ENCODE measurements around the gene EPN1. TPM values are rescaled to one million over a fixed set of nuclear protein-coding genes. Genes with fewer than 3 reads are reported as not detected.
"Not testable (repeated sequence)": the region's sequence is repeated elsewhere in the genome, so short reads cannot be mapped to it uniquely, and the experiment has no call there.

The EPN1 gene
- polyA plus RNA-seq, 1 donor (not counting 4 experiments of a cell fraction or from before 2014, with no cell fraction given) = 23.3 TPM

DNA sequence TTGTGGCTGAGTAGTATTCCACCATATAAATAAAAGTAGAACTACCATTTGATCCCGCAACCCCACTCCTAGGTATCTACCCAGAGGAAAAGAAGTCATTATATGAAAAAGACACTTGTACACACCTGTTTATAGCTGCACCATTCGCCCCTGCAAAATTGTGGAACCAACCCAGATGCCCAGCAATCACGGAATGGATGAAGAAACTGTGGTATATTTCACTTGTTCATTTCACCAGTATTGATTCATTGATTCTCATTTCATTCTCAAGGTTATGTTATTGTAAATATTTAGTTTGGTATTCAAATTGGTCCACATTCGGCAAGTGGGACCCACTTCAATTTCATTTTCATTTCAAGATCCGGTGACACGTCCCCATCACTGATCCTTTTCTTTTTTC is 75.7 kb downstream of the EPN1 start:
- Histone ChIP-seq H3K4me3 (ENCODE audit: control insufficient read depth in 2 of 3, extremely low read depth in 1 of 3, insufficient read depth in 2 of 3, low read depth in 1 of 3, low read length in 3 of 3) (no peak overlapping the region), H3K4me1 (ENCODE audit: control insufficient read depth, extremely low read depth, insufficient read depth, low read length) (no peaks in the 10 kb centered on the region), H3K79me2 (ENCODE audit: control insufficient read depth, insufficient read depth, low read length) (no peaks in the 10 kb centered on the region), H2AFZ (ENCODE audit: control insufficient read depth, low read length) (no peak overlapping the region), H3K9ac (ENCODE audit: control insufficient read depth, extremely low read depth, insufficient read depth, low read length) (no peak overlapping the region), H3K27ac (ENCODE audit: control insufficient read depth, insufficient read depth, low read length) (no peak overlapping the region), H3K9me3 (ENCODE audit: control insufficient read depth, low read depth, low read length) (peaks cover 2% of the 10 kb centered on the region), H3K9me1 (ENCODE audit: control insufficient read depth, extremely low read depth, insufficient read depth, low read length) (no peaks in the 10 kb centered on the region), H3K4me2 (ENCODE audit: control insufficient read depth, extremely low read depth, insufficient read depth, low read depth, low read length) (no peak overlapping the region), H3K27me3 (ENCODE audit: control insufficient read depth, extremely low read depth, insufficient read depth, low read length) (no peaks in the 10 kb centered on the region), H3K36me3 (ENCODE audit: control insufficient read depth in 2 of 2, extremely low read depth in 1 of 2, insufficient read depth in 2 of 2, low read length in 2 of 2) (no peaks in the 10 kb centered on the region), H4K20me1 (ENCODE audit: control insufficient read depth, extremely low read depth, insufficient read depth, low read length) (no peaks in the 10 kb centered on the region)
- TF ChIP-seq CTCF (optimal IDR thresholded peaks at IDR 0.05 in 1 of 3, IDR thresholded peaks at IDR 0.05 in 1 of 3, conservative IDR thresholded peaks at IDR 0.05 in 1 of 3; ENCODE audit: extremely low read depth in 1 of 3, insufficient read depth in 2 of 3, low read length in 3 of 3) = no peak
- FAIRE-seq (no peak), DNase-seq (ENCODE audit: low read depth, low spot score) (no peak)
- dilution Hi-C loops (cut with MboI; ENCODE audit: extremely low pct_ligation_motif_present, low sequenced_read_pairs) = no loop called here

GRCh38 chr19:55753401-55753800 is 78.4 kb downstream of the EPN1 start:
- Histone ChIP-seq H3K9me1 (ENCODE audit: control insufficient read depth, extremely low read depth, insufficient read depth, low read length) (no peaks in the 10 kb centered on the region), H3K79me2 (ENCODE audit: control insufficient read depth, insufficient read depth, low read length) (no peaks in the 10 kb centered on the region), H3K4me3 (ENCODE audit: control insufficient read depth in 2 of 3, extremely low read depth in 1 of 3, insufficient read depth in 2 of 3, low read depth in 1 of 3, low read length in 3 of 3) (no peak overlapping the region), H3K4me1 (ENCODE audit: control insufficient read depth, extremely low read depth, insufficient read depth, low read length) (no peaks in the 10 kb centered on the region), H3K27me3 (ENCODE audit: control insufficient read depth, extremely low read depth, insufficient read depth, low read length) (no peaks in the 10 kb centered on the region), H3K9me3 (ENCODE audit: control insufficient read depth, low read depth, low read length) (no peaks in the 10 kb centered on the region), H2AFZ (ENCODE audit: control insufficient read depth, low read length) (no peak overlapping the region), H3K9ac (ENCODE audit: control insufficient read depth, extremely low read depth, insufficient read depth, low read length) (no peak overlapping the region), H3K4me2 (ENCODE audit: control insufficient read depth, extremely low read depth, insufficient read depth, low read depth, low read length) (no peak overlapping the region), H4K20me1 (ENCODE audit: control insufficient read depth, extremely low read depth, insufficient read depth, low read length) (no peaks in the 10 kb centered on the region), H3K36me3 (ENCODE audit: control insufficient read depth in 2 of 2, extremely low read depth in 1 of 2, insufficient read depth in 2 of 2, low read length in 2 of 2) (no peaks in the 10 kb centered on the region), H3K27ac (ENCODE audit: control insufficient read depth, insufficient read depth, low read length) (no peak overlapping the region)
- FAIRE-seq (no peak), DNase-seq (ENCODE audit: low read depth, low spot score) (no peak)
- TF ChIP-seq EZH2 (IDR thresholded peaks at IDR 0.05; ENCODE audit: low read length) (no peak), CTCF (optimal IDR thresholded peaks at IDR 0.05 in 1 of 3, IDR thresholded peaks at IDR 0.05 in 1 of 3, conservative IDR thresholded peaks at IDR 0.05 in 1 of 3; ENCODE audit: extremely low read depth in 1 of 3, insufficient read depth in 2 of 3, low read length in 3 of 3) (no peak)
- dilution Hi-C loops (cut with MboI; ENCODE audit: extremely low pct_ligation_motif_present, low sequenced_read_pairs) = no loop called here

DNA sequence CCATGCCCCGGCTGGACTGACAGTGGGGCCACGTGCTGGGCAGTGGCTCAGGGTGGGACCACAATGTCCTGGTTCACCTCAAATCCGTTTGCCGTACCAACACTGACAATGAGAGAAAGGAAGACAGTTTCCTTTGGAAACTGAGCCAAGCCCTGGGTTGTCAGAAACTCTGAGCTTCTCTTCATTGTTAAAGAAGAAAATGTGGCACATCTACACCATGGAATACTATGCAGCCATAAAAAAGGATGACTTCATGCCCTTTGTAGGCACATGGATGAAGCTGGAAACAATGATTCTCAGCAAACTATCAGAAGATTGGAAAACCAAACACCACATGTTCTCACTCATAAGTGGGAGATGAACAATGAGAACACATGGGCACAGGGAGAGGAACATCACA is 81.8 kb downstream of the EPN1 start:
- H2AFZ ChIP-seq (ENCODE audit: control insufficient read depth, low read length); H3K79me2 ChIP-seq (ENCODE audit: control insufficient read depth, insufficient read depth, low read length); H3K4me2 ChIP-seq (ENCODE audit: control insufficient read depth, extremely low read depth, insufficient read depth, low read depth, low read length); H3K9me3 ChIP-seq (ENCODE audit: control insufficient read depth, low read depth, low read length); DNase-seq (ENCODE audit: low read depth, low spot score); H3K9me1 ChIP-seq (ENCODE audit: control insufficient read depth, extremely low read depth, insufficient read depth, low read length); dilution Hi-C loops (cut with MboI; ENCODE audit: extremely low pct_ligation_motif_present, low sequenced_read_pairs); H3K4me1 ChIP-seq (ENCODE audit: control insufficient read depth, extremely low read depth, insufficient read depth, low read length); H3K27me3 ChIP-seq (ENCODE audit: control insufficient read depth, extremely low read depth, insufficient read depth, low read length); H3K36me3 ChIP-seq (ENCODE audit: control insufficient read depth in 2 of 2, extremely low read depth in 1 of 2, insufficient read depth in 2 of 2, low read length in 2 of 2); H3K27ac ChIP-seq (ENCODE audit: control insufficient read depth, insufficient read depth, low read length); H3K9ac ChIP-seq (ENCODE audit: control insufficient read depth, extremely low read depth, insufficient read depth, low read length); H4K20me1 ChIP-seq (ENCODE audit: control insufficient read depth, extremely low read depth, insufficient read depth, low read length); H3K4me3 ChIP-seq (ENCODE audit: control insufficient read depth in 2 of 3, extremely low read depth in 1 of 3, insufficient read depth in 2 of 3, low read depth in 1 of 3, low read length in 3 of 3); FAIRE-seq: not testable (repeated sequence)

DNA sequence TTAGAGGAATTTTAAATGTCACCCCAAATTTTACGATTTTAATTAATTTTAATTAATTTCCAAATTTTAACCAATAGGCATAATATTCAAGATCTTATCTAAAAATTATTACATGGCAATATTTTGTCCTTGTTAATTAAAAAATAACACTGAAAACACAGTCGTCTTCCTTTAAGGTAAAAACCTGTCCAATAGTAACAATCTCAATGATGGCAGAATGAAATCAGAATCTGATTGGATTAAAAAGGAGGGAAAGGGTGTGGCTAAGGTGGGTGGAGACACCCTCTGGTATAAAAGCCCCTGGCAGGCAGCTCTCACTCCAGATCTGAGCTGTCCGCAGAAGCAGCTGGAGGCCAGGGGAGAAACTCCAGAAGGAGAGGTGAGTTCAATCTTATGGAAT is 83.8 kb downstream of the EPN1 start, which contains the start of gene RFPL4A:
Gene RFPL4A, plus strand, starts transcription at position 301 of the 400 bp plus-strand sequence. CDS start 2,704 bp downstream, outside the sequence.
- H3K9me3 ChIP-seq (ENCODE audit: control insufficient read depth, low read depth, low read length); H3K79me2 ChIP-seq (ENCODE audit: control insufficient read depth, insufficient read depth, low read length); dilution Hi-C loops (cut with MboI; ENCODE audit: extremely low pct_ligation_motif_present, low sequenced_read_pairs); H3K27me3 ChIP-seq (ENCODE audit: control insufficient read depth, extremely low read depth, insufficient read depth, low read length); H2AFZ ChIP-seq (ENCODE audit: control insufficient read depth, low read length); H4K20me1 ChIP-seq (ENCODE audit: control insufficient read depth, extremely low read depth, insufficient read depth, low read length); FAIRE-seq; H3K4me1 ChIP-seq (ENCODE audit: control insufficient read depth, extremely low read depth, insufficient read depth, low read length); DNase-seq (ENCODE audit: low read depth, low spot score); H3K36me3 ChIP-seq (ENCODE audit: control insufficient read depth in 2 of 2, extremely low read depth in 1 of 2, insufficient read depth in 2 of 2, low read length in 2 of 2); H3K4me2 ChIP-seq (ENCODE audit: control insufficient read depth, extremely low read depth, insufficient read depth, low read depth, low read length); H3K4me3 ChIP-seq (ENCODE audit: control insufficient read depth in 2 of 3, extremely low read depth in 1 of 3, insufficient read depth in 2 of 3, low read depth in 1 of 3, low read length in 3 of 3); H3K9ac ChIP-seq (ENCODE audit: control insufficient read depth, extremely low read depth, insufficient read depth, low read length); H3K27ac ChIP-seq (ENCODE audit: control insufficient read depth, insufficient read depth, low read length); H3K9me1 ChIP-seq (ENCODE audit: control insufficient read depth, extremely low read depth, insufficient read depth, low read length): not testable (repeated sequence)
